Natural killer cell treated with Interleukin-12 subunit alpha and Interleukin-12 subunit beta and Interleukin-15 and Interleukin-18, amount 100 ng/mL, for 72 hours (primary cell): ENCODE measurements around the gene DOCK4. TPM values are rescaled to one million over a fixed set of nuclear protein-coding genes. Genes with fewer than 3 reads are reported as not detected.

Experiments
- ATAC-seq, 2 donors: fragments of 150-1000 bp; cut with Tn5 transposase in 1 of 2; sonication (Bioruptor Pico), chemical (Tn5 transposase) in 1 of 2; 2 replicates each; pipeline ENCODE4 v1.10.0; 2021
- DNase-seq: peaks from one replicate; pipeline ENCODE4 v3.0.0; 2022; ENCODE audit warnings: low spot score
- H3K27ac Mint-ChIP-seq, 2 donors: 1 replicate in 1 of 2; 2 replicates in 1 of 2; pipeline ENCODE4 v1.8.0; 2022; ENCODE audit warnings: mixed read lengths in 2 of 2, mild to moderate bottlenecking in 1 of 2, moderate library complexity in 1 of 2
- H3K27me3 Mint-ChIP-seq, 2 donors: 1 replicate in 1 of 2; 2 replicates in 1 of 2; pipeline ENCODE4 v1.8.0; 2022; ENCODE audit warnings: mixed read lengths in 2 of 2
- H3K36me3 Mint-ChIP-seq: one replicate; pipeline ENCODE4 v1.8.0; 2022; ENCODE audit warnings: mixed read lengths
- H3K4me1 Mint-ChIP-seq, 2 donors: 1 replicate in 1 of 2; 2 replicates in 1 of 2; pipeline ENCODE4 v1.8.0; 2022; ENCODE audit warnings: low read depth in 2 of 2, mixed read lengths in 2 of 2, mild to moderate bottlenecking in 1 of 2
- H3K4me3 Mint-ChIP-seq: one replicate; pipeline ENCODE4 v1.8.0; 2022; ENCODE audit warnings: mixed read lengths
- H3K9me3 Mint-ChIP-seq: 2 replicates; pipeline ENCODE4 v1.8.0; 2022; ENCODE audit warnings: mixed read lengths
- total RNA-seq, 2 donors: library from RNA; stranded (reverse); gene quantifications; one replicate each; pipeline ENCODE4 v1.2.3, GENCODE V29; 2022

DOCK4 gene
- total RNA-seq, 2 donors from 2014 or later: 1.8 to 3.3 TPM

DNA sequence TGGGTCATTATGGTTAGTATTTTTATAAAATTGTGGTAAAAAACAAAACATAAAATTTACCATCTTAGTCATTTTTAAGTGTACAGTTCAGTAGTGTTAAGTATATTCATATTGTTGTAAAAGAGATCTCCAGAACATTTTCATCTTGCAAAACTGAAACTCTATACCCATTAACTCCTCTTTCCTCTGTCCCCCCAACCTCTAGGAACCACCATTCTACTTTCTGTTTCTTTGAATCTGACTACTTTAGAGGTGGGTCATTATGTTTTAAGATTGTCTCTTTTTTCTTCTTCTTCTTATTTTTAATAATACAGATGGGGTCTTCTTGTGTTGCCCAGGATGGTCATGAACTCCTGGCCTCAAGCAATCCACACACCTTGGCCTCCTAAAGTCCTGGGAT, 84.1 kb downstream of the DOCK4 start:
- no peaks in the 10 kb centered on the region for H3K36me3 Mint-ChIP-seq
- H3K4me3 Mint-ChIP-seq: no peak overlapping the region
- peaks cover 3% of the 10 kb centered on the region for H3K9me3 Mint-ChIP-seq
- H3K27me3 Mint-ChIP-seq: peaks cover 2 to 14% of the 10 kb centered on the region in 2 donors
- H3K27ac Mint-ChIP-seq: no peak overlapping the region
- no peak for DNase-seq
- no peak for ATAC-seq
- H3K4me1 Mint-ChIP-seq: no peaks in the 10 kb centered on the region

DNA sequence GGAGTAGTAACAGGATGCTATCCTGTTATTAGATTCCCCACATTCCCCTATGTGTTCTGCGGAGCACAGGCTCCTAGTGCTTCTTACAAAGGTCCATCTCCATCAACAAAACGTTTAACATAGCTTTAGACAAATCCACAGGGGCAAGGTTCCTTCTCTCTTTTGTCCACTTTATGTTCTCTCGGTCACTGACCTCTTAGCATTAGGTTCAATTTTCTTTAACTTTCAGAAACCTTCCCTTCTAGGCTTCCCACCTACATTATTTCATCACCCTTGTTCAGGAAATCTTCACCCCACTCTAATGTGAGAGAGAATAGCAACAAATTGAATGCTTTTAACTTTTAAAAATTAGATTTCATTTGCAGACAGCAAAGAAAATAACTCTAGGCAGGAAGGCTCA, 84.9 kb downstream of the DOCK4 start:
- no peak overlapping the region for H3K27ac Mint-ChIP-seq
- no peaks in the 10 kb centered on the region for H3K36me3 Mint-ChIP-seq
- ATAC-seq: no peak
- peaks cover 2% of the 10 kb centered on the region for H3K9me3 Mint-ChIP-seq
- H3K4me1 Mint-ChIP-seq: no peaks in the 10 kb centered on the region
- H3K27me3 Mint-ChIP-seq: peaks cover 2 to 16% of the 10 kb centered on the region in 2 donors
- no peak overlapping the region for H3K4me3 Mint-ChIP-seq
- no peak for DNase-seq

DNA sequence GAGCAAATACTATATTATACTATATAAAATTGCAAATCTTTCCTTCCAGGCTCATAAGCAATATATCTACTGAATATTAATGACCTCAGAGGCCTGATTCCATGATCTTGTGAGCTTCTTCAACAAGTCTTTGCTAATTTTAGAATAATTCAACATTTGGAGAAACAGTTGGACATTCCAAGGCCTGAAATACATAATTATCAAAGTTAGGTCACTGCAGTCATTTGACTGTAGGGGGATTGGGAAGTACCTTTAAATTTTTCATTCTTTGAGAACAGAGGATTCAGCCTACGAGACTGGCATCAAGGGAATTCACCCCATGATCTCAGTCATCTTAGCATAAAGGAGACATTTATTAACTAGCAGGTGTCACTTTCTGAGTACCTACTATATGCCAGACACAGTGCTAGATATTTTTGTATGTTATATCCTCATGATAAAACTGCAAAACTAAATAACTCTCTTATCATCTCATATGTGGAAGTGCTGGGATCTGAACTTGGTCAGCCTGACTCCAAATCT, 85.4 kb downstream of the DOCK4 start:
- Mint-ChIP-seq H3K27me3 (peaks cover 2 to 19% of the 10 kb centered on the region in 2 donors), H3K4me1 (no peaks in the 10 kb centered on the region), H3K27ac (no peak overlapping the region), H3K9me3 (no peaks in the 10 kb centered on the region), H3K4me3 (no peak overlapping the region), H3K36me3 (no peaks in the 10 kb centered on the region)
- ATAC-seq (no peak), DNase-seq (no peak)

DNA sequence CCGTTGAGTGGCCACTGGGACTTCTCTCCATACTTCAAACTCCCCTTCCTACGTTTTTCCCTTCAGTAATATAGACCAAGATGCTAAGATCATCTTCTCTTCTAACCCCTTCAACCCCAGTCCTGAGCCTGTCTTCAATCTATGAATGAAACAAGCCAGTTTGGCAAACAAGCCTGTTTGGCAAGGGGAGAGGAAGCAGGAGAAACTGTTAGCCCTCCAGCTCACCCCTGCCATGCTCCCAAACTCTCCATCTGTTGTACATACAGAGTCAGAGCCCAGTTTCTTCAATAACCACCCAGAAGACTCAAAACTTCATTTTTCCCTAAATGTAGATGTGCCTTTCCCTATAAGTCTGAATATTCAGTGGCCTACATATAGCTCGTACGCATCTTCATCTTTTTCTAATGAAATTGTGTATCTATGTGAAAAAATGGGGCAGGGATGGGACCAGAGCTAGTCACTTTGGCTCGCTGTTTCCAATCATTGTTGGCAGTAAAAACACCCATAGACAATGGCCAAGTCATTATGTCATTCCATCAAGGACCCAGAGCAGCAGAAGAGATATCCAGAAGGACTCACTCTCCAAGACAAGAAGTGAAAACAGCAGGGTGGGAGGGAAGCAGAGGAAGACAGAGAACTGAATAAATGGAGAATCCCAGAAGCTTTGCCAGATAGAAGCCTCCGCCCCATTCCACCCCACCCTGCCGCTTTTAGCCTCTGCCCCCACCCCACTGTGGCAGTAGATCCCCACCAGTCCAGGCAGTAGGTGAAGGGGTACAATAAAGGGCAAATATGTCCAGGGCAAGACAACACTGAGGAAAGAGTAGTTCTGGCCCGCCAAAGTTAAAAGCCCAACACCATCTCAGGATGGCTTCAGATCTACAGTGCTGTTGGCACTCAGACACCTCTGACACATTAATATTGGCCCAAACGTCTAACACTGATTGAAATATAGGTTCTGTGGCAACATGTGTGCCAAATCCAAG, 87.3 kb downstream of the DOCK4 start:
- Mint-ChIP-seq H3K36me3 (no peaks in the 10 kb centered on the region), H3K4me3 (no peak overlapping the region), H3K4me1 (no peaks in the 10 kb centered on the region), H3K9me3 (no peaks in the 10 kb centered on the region), H3K27me3 (peaks cover 2 to 29% of the 10 kb centered on the region in 2 donors), H3K27ac (no peak overlapping the region)
- ATAC-seq (no peak), DNase-seq (no peak)

DNA sequence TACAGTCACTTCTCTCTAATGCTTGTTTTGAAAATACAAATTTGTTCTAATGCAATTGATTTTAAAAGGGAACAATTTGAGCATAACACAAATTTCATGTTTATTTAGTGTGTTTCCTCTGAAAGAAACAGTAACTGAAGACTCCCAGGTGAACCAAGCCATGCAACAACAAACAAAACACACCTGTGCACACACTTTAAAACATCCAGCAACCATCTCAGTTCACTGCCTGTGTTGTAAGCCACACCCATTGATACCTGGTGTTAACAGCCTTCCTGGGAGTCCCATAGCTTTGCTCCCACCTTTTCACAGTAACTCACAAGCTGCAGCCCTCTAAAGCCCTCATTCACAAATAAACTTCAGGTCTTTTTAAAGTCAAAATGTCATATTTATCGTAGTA, 89.3 kb downstream of the DOCK4 start:
- no peaks in the 10 kb centered on the region for H3K4me1 Mint-ChIP-seq
- no peaks in the 10 kb centered on the region for H3K9me3 Mint-ChIP-seq
- no peak overlapping the region for H3K4me3 Mint-ChIP-seq
- peaks cover 7 to 31% of the 10 kb centered on the region in 2 donors for H3K27me3 Mint-ChIP-seq
- ATAC-seq: no peak
- DNase-seq: no peak
- no peak overlapping the region for H3K27ac Mint-ChIP-seq
- no peaks in the 10 kb centered on the region for H3K36me3 Mint-ChIP-seq

DNA sequence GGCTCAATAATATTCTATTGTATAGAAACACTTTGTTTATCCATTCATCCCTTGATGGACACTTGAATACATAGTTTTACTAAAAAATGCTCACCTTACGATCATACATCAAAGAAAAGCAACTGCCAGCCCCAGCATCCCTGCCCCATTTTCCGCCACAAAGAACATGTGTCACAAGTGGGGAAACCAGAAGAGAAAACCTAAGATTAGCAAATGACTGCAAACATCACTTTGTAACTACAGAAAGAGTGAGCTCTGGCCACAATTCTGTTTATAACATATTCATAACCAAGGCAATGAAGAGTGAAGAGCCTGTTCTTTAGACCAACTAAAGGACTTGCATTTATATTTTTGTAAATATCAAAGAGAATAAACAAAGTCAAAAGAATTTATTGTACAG, 89.8 kb downstream of the DOCK4 start:
- no peaks in the 10 kb centered on the region for H3K4me1 Mint-ChIP-seq
- H3K4me3 Mint-ChIP-seq: no peak overlapping the region
- no peaks in the 10 kb centered on the region for H3K36me3 Mint-ChIP-seq
- no peak for DNase-seq
- no peaks in the 10 kb centered on the region for H3K9me3 Mint-ChIP-seq
- H3K27me3 Mint-ChIP-seq: peaks cover 7 to 31% of the 10 kb centered on the region in 2 donors
- no peak for ATAC-seq
- no peak overlapping the region for H3K27ac Mint-ChIP-seq

DNA sequence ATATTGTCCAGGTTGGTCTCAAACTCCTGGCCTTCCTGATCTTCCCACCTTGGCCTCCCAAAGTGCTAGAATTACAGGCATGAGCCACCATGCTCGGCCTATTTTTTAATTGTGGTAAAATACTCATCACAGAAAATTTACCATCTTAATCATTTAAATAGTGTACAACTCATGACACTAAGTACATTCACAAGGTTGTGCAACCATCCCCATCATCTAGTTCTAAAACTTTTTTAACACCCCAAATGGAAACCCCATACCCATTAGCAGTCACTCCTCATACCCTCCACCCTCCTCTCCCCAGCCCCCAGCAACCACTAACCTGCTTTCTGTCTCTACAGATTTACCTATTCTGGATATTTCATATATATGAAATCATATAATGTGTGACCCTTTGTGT, 90.3 kb downstream of the DOCK4 start:
- Mint-ChIP-seq H3K9me3 (no peaks in the 10 kb centered on the region), H3K4me3 (no peak overlapping the region), H3K36me3 (no peaks in the 10 kb centered on the region), H3K27ac (no peak overlapping the region), H3K4me1 (no peaks in the 10 kb centered on the region), H3K27me3 (peaks cover 7 to 31% of the 10 kb centered on the region in 2 donors)
- DNase-seq: no peak
- no peak for ATAC-seq

DNA sequence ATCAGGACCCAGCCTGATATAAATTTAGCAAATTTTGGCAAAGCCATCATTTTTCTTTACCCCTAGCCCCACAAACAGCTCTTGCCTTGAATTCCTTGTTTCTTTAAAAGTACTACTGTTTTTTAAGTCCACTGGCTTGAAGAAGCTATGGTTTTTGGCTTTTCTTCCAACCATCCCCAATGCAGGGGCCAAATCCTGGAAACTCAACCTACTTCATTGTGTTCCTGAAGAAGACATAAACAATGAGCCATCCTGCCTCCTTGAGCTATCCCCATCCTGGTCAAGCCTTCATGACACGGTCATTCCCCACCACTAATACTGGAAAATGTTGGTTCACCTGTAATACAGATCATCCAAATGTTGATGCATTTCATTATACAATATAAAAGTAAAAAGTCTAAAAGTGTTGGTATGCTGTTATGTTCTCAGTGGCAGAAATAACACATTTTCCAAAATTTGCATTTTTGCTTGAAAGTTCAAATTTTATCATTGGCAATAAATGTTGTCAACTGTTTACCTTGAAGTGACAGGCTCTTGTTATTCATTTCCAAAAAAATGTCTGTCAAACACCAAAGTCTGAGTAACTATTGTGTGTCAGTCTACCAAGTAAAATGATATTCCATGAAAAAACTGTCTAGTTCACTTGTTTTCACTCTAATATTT, 92.2 kb downstream of the DOCK4 start:
- Mint-ChIP-seq H3K4me3 (no peak overlapping the region), H3K36me3 (no peaks in the 10 kb centered on the region), H3K9me3 (no peaks in the 10 kb centered on the region), H3K27me3 (peaks cover 7 to 31% of the 10 kb centered on the region in 2 donors), H3K27ac (no peak overlapping the region), H3K4me1 (no peaks in the 10 kb centered on the region)
- no peak for DNase-seq
- ATAC-seq: no peak

DNA sequence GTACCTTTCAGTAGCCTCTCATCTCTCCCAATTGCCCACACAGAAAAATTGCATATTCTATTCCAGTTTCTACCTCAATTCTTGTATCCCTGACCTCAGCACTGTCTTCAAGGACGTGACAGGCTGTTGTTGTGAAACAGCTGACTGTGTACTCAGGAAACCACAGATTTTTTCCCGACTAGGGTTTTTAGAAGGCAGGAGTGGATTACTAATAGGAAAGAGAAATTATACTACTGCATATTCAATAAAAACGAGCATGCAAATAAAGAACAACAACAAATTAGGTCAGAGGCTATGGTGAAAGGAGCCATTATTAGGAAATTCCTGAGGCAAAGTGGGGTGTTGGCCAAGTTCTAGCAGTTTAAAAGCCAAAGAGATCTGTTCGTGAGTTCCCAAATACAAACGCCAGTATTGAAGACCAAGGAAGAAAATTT, 93.4 kb downstream of the DOCK4 start:
- Mint-ChIP-seq H3K36me3 (no peaks in the 10 kb centered on the region), H3K27me3 (peaks cover 5 to 24% of the 10 kb centered on the region in 2 donors), H3K9me3 (no peaks in the 10 kb centered on the region), H3K4me3 (no peak overlapping the region), H3K27ac (no peak overlapping the region), H3K4me1 (no peaks in the 10 kb centered on the region)
- no peak for DNase-seq
- ATAC-seq: no peak

DNA sequence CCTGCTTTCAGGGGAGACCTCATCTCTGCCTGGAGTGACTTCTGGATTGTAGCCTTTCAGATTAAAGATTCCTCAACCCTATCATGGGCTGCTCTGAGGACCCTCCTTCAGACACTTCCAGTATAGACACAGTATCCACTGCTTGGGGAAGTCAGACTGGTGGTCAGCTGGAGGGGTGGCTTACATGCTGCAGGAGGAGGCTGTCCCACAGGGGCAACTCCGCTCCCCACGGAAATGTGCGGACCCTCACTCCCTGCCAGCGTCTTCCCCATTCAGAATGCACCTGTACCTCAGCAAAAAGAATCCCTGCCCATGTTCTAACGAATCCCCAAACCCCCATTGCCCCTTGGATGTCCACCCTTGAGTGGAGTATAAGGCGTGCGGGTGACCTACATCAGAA, 95.5 kb downstream of the DOCK4 start:
- peaks cover 5 to 12% of the 10 kb centered on the region in 2 donors for H3K27me3 Mint-ChIP-seq
- no peaks in the 10 kb centered on the region for H3K36me3 Mint-ChIP-seq
- H3K4me1 Mint-ChIP-seq: no peaks in the 10 kb centered on the region
- no peak overlapping the region for H3K27ac Mint-ChIP-seq
- no peak overlapping the region for H3K4me3 Mint-ChIP-seq
- DNase-seq (no peak), ATAC-seq (peak in 1 of 2 donors; percentile 41)
- no peaks in the 10 kb centered on the region for H3K9me3 Mint-ChIP-seq

DNA sequence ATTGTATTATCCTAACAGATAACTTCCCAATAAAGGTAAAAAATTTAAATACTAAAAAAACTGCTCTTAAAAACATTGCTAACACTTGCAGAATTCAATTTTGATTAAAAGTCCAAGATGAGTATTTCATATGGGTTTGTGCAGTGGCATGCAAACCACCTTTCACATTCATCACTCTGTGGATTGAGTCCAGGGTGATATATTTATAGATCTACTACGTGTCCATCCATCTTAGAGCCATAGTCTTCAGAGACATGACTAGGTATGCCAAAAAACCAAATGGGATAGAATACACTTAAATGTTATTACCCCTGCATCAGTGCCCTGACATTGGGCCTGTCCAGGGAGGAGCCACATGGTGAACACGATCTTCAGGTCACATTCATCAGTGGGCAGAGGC, 96.0 kb downstream of the DOCK4 start:
- Mint-ChIP-seq H3K4me3 (no peak overlapping the region), H3K36me3 (no peaks in the 10 kb centered on the region), H3K4me1 (no peaks in the 10 kb centered on the region), H3K9me3 (no peaks in the 10 kb centered on the region), H3K27ac (no peak overlapping the region), H3K27me3 (peaks cover 5 to 7% of the 10 kb centered on the region in 2 donors)
- no peak for DNase-seq
- no peak for ATAC-seq

DNA sequence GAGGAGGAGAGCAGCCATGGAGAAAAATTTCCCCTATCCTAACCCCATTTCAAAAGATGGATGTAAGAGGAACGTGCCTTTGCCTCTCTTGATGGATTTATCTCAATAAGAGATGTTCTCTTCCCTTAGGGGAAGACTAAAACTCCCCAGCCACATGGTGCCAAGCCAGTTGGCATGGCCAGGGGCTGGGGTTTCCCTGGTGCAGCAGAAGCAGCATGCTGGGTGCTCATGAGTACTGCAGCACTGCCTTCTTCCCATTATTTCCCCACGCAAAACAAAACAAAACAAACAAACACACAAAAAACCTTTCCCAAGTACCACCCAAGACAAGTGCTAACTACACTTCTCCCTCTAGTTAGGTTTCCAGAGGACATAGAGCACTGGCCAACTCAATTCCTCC, 97.2 kb downstream of the DOCK4 start:
- no peak for ATAC-seq
- H3K4me3 Mint-ChIP-seq: no peak overlapping the region
- DNase-seq: no peak
- no peak overlapping the region for H3K27ac Mint-ChIP-seq
- no peaks in the 10 kb centered on the region for H3K9me3 Mint-ChIP-seq
- H3K27me3 Mint-ChIP-seq: peaks cover 3 to 5% of the 10 kb centered on the region in 2 donors
- no peaks in the 10 kb centered on the region for H3K36me3 Mint-ChIP-seq
- H3K4me1 Mint-ChIP-seq: no peaks in the 10 kb centered on the region

DNA sequence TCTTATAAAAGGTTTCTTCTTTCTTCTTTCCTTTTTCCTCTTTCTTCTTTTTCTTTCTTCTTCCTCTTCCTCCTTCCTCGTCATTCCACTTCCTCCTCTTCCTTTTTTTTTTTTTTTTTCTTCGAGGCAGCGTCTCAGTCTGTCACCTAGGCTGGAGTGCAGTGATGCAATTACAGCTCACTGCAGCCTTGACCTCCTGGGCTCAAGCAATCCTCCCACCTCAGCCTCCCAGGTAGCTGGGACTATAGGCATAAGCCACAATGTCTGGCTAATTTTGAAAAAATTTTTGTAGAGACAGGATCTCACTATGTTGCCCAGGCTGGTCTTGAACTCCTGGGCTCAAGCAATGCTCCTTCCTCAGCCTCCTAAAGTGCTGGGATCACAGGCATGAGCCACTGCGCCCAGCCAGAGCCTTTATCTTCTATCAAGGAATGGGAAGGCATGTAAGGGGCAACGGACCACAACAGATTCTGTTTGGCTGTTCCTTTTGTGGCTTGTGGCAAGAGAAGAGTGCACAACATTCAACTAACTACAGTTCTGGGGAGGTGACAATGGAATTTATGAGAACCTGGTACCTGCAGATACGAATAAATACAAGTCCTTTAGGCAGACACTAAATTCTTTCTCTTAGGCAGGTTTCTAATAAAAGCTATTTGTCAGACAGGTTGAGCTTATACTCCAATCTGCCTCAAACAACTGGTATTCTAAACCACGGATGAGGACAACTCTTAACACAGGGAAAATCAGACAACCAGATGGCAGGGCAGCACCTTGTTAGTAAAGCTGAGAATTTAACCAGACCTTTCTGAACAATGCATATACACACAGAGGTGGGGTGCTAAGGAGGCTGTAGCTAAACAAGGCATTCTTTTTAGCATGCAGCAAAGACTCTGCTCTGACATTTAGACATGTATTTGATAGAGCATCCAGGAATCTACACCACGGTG, 100.3 kb downstream of the DOCK4 start:
- H3K27ac Mint-ChIP-seq: no peak overlapping the region

More for the DNA sequence above, 100.3 kb downstream of the DOCK4 start:
- ATAC-seq (no peak), DNase-seq (no peak)
- peaks cover 0 to 1% of the 10 kb centered on the region in 2 donors for H3K27me3 Mint-ChIP-seq
- H3K4me1 Mint-ChIP-seq: no peaks in the 10 kb centered on the region
- no peak overlapping the region for H3K4me3 Mint-ChIP-seq
- H3K9me3 Mint-ChIP-seq: no peaks in the 10 kb centered on the region
- H3K36me3 Mint-ChIP-seq: no peaks in the 10 kb centered on the region
